22Rv1 (cell line): ENCODE data around the gene PLD4.

Experiments
- CTCF ChIP-seq: fragments of 450-650 bp; IDR thresholded peaks from 2 replicates; pipeline ENCODE4 v1.5.1; 2017; ENCODE audit warnings: mild to moderate bottlenecking
- ZFX ChIP-seq: fragments of 450-650 bp; IDR thresholded peaks from 2 replicates; pipeline ENCODE4 v1.6.1; 2017; ENCODE audit warnings: antibody characterized with exemption, borderline replicate concordance

DNA sequence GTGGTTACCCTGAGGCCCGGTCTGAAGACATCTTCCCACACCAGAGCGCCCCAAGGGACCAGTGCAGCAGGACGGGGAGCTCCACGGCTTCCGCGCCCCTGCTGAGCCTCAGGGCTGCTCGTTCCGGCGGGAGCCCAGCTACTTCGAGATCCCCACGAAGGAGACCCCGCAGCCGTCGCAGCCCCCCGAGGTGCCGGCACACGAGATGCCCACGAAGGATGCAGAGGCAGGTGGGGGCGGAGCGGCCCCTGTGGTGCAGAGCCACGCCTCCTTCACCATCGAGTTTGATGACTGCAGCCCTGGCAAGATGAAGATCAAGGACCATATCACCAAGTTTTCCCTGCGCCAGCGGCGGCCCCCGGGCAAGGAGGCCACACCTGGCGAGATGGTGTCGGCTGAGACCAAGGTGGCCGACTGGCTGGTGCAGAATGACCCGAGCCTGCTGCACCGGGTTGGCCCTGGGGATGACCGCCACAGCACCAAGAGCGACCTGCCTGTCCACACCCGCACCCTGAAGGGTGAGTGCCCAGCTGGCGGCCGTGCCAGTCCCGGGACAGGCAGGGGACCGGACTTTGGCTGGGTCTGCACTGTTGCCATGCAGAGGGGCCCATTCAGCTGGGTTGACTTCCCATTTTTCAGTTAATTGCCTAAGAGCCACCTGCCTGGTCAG, 41.6 kb upstream of the PLD4 start:
- TF ChIP-seq CTCF (no peak), ZFX (no peak)
